Measurements from ENCODE around the gene NAPSA.
"Not testable (repeated sequence)": the region's sequence is repeated elsewhere in the genome, so short reads cannot be mapped to it uniquely, and the experiment has no call there.

Gene NAPSA

DNA sequence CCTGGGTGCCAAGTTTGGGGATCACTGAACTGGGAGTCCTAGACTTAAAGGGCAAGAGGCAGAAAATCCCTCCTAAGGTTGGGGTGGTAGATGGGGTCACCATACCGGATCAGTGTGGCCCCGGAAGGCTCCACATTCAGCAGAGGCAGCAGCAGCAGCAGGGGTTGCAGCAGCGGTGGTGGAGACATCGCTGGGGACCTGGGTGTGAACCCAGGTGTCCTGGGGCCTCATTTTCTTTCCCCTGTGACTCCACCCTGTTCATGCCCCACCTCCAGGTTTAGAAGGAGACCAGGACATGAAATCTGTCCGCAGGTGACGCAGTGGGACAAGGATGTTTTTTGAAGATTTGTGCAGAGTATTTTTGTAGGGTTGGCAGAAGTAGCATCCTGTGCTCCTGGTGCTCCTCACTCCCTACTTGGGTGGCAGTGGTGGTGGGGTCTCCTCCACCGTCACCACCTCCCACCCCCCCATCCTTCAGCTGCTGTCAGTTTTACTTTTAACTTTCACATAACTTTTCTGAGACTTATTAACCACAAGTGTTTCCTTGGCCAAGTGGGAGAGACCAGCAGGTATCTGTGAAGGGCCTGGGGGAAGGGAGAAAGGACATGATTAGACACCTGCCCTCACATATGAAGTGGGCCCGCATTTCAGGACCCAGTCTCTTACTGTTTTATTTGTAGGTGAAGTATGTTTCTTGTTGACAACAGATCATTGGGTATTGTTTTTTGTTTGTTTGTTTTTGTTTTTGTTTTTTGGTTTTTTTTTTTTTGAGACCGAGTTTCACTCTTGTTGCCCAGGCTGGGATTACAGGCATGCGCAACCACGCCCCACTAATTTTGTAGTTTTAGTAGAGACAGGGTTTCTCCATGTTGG, at the start of gene NAPSA:
Gene NAPSA (minus strand): TSS at position 206 of the 873 bp plus-strand sequence. CDS start 18 bp downstream, at position 188.
- no peak for DNase-seq

DNA sequence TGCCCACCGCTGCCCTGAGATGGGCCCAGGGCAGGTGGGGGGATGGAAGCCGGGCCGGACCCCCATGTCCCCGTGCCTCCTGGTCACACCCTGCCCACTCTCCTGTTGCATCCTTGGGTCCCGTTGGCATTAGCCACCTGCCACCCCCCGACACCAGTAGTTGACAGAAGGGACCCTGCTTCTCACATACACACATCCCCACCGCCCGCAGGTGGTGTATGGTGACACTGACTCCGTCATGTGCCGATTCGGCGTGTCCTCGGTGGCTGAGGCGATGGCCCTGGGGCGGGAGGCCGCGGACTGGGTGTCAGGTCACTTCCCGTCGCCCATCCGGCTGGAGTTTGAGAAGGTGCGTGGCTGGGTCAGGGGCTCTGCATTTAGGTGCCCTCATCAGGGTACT, 48.1 kb upstream of the NAPSA start:
- no peak for DNase-seq

DNA sequence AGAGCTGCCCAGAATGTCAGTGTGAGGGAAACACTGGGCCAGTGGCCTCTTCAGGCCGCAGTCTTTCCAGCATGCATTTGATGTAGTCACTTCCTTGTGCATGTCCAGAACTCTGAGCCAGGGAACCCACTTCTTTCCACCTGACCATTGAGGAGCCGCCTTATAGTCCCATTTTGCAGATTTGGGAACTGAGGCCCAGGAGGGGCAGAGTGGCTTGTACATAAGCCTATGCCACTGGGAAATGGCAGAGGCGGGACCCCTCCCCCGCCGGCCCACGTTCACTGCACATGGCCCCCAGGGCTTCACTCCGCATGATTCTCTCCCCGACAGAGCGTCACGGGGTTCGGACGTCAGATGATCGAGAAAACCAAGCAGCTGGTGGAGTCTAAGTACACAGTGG, 47.7 kb upstream of the NAPSA start:
- DNase-seq = no peak

DNA sequence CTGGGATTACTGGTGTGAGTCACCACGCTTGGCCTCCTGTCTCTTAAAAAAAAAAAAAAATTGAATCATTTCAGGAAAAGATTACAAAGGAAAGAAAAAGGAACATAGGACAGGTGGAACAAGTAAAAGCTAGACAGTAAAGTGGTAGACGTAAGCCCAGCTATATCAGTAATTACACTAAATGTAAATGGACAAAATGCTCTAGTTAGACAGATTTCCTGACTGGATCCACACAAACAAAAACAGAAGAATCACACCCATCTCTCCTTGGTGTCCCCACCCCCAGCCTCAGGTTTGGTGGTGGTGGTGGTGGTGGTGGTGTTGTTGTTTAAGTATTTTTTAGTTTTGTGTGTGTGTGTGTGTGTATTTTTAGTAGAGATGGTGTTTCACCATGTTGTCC, 47.0 kb upstream of the NAPSA start:
- DNase-seq = no peak

- no peak for DNase-seq
Measured at GRCh38 chr19:50410109-50410508, 44.7 kb upstream of the NAPSA start.

DNA sequence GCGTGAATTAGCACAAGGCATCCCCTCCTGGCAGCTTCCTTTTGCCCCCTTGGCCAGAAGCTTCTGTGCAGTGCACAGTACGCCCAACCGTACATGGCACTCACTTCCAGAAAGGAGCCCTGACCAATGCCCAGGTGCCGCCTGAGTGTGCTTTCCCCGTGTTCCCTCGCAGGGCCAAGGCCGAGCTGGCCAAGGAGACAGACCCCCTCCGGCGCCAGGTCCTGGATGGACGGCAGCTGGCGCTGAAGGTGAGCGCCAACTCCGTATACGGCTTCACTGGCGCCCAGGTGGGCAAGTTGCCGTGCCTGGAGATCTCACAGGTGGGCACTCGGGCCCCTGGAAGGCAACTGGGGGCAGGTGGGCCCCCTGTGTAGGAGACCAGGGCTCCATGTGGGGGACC, 43.9 kb upstream of the NAPSA start:
- no peak for DNase-seq

DNA sequence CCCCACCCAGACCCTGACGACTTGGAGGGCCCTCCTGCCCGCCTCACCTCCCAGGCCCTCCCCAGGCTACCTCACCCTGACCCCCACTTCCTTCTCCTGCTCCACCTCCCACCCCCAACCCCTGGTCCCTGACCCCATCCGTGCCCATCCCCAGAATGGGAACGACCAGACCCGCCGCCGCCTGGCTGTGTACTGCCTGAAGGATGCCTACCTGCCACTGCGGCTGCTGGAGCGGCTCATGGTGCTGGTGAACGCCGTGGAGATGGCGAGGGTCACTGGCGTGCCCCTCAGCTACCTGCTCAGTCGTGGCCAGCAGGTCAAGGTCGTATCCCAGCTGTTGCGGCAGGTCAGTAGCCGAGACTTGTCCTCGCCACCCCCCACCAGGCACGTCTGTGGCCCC, 41.4 kb upstream of the NAPSA start:
- no peak for DNase-seq

GRCh38 chr19:50406156-50406820, 40.8 kb upstream of the NAPSA start:
- DNase-seq = no peak

DNA sequence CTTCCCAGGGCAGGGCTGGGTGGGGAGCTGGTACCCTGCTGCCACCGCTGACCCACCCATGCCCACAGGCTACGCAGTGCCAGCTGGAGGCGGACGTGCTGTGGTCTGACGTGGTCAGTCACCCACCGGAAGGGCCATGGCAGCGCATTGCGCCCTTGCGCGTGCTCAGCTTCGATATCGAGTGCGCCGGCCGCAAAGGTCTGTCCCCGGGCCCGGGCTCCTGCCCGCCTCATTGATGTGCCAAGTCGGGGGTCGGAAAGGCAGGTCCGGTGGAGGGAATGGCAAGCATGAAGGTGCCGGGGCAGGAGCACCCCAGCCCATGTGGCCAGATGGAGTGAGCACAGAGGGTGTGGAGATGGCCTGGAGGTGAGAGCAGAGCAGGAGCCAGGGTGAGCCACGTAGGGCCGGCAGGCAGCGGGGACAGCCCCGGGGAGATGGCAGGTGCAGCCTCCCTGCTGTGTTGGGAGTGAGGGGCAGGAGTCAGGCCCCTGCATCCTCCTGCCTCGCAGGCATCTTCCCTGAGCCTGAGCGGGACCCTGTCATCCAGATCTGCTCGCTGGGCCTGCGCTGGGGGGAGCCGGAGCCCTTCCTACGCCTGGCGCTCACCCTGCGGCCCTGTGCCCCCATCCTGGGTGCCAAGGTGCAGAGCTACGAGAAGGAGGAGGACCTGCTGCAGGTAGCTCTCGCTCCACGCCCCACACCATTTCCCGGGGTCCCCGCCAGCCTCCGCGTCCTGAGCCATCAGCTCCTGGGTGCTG, 37.3 kb upstream of the NAPSA start:
- DNase-seq = no peak

DNA sequence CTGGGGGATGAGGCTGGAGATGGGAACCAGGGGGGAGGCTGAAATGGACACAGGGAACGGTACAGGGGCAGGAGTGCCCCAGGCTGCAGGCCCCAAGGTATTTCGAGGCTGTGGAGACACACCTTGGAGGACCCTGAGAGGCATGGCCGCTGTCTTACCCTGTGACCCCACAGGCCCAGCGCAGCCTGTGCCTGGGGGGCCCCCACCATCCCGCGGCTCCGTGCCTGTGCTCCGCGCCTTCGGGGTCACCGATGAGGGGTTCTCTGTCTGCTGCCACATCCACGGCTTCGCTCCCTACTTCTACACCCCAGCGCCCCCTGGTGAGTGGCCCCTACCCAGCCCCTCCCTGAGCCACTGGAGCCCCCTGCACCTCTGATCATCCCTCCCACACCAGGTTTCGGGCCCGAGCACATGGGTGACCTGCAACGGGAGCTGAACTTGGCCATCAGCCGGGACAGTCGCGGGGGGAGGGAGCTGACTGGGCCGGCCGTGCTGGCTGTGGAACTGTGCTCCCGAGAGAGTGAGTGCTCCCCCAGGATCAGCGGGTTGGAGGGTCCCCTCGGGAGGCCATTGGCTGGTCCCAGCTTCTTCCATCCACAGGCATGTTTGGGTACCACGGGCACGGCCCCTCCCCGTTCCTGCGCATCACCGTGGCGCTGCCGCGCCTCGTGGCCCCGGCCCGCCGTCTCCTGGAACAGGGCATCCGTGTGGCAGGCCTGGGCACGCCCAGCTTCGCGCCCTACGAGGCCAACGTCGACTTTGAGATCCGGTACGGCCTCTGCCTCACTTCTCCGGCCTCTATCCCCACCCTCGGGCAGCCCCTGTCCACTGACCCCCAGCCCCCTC, 36.4 kb upstream of the NAPSA start:
- no peak for DNase-seq

- no peak for DNase-seq
Measured at GRCh38 chr19:50399368-50399745, 33.9 kb upstream of the NAPSA start.

GRCh38 chr19:50398675-50399367, 33.4 kb upstream of the NAPSA start:
- DNase-seq = no peak

DNA sequence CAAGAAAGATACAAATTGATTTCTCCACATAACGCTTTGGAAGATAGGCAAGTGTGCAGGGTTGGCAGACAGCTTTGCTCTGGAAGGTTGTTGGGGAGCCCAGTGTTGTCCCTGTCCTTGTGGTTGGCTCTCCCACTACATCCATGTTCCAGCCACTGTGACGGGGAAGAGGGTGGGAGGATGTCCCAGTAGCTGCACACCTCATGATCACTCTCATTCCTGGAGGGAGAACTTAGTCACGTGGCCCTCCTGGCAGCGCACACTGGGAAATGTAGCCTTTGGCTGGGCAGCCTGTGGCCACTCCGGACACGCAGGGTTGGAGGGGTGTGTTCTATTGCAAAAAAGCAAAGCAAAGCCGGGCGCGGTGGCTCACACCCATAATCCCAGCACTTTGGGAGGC, 28.6 kb upstream of the NAPSA start:
- DNase-seq = no peak

GRCh38 chr19:50393589-50393988, 28.1 kb upstream of the NAPSA start:
- DNase-seq = no peak

DNA sequence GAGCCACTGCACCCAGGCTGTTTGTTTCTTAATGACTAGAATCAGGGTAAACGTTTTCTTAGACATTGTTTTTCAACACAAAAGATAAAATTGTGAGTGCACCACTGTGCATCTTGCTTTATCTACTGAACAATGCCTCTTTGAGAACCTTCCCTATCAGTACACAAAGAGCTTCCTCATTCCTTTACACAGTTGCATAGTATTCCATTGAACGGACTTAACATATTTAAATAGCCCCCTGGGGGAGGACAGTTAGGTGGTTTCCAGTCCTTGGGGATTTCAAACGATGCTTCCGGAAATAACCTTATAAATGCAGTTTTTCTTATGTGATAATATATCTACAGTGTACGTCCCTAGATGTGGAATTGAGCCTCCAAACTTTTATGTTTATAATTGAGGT, 27.3 kb upstream of the NAPSA start:
- no peak for DNase-seq

- not testable (repeated sequence) for DNase-seq
Measured at GRCh38 chr19:50390952-50391351, 25.5 kb upstream of the NAPSA start.

DNA sequence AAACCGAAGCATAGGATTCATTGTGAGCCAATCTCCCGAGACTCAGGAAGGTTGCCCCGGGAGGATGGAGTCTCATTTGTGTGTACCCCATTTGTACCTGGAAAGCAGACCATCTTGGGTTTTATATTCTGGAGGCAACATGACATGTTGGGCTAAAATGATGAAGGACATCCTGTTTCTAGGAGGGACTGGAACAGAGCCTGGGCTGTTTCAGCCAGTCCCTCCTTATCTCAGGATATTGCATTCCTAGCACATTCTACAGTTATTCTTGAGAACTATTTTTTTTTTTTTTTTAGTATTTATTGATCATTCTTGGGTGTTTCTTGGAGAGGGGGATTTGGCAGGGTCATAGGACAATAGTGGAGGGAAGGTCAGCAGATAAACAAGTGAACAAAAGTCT, 24.9 kb upstream of the NAPSA start:
- not testable (repeated sequence) for DNase-seq

GRCh38 chr19:50387868-50388245, 22.4 kb upstream of the NAPSA start:
- DNase-seq = no peak

- no peak for DNase-seq
Measured at GRCh38 chr19:50387176-50387867, 21.9 kb upstream of the NAPSA start.

- peak; percentile 55 for DNase-seq
Measured at GRCh38 chr19:50384685-50385535, 19.5 kb upstream of the NAPSA start.

Data from OCI-M1 (cell line).